H1 (cell line): ENCODE results near the gene SNTG2. TPM values are rescaled to one million over a fixed set of nuclear protein-coding genes. Genes with fewer than 3 reads are reported as not detected.
A peak's percentile ranks its signal among the peaks of the same experiment; 100 is the strongest.

ENCODE experiments used
- CTCF ChIA-PET: fragments of 300-600 bp; sonication (Branson Sonifier 250); formaldehyde crosslinking; loops from one replicate; lab custom pipeline; 2021; ENCODE audit not compliant: partially characterized antibody; lab: Charles Lee
- POLR2A ChIA-PET: fragments of 300-600 bp; sonication (Branson Sonifier 250); formaldehyde crosslinking; loops from one replicate; lab custom pipeline; 2021; ENCODE audit warnings: inconsistent platforms; ENCODE audit not compliant: partially characterized antibody; lab: Charles Lee
- DNase-seq, 2 experiments: peaks; one replicate each; pipeline versions ENCODE4 v3.0.0 to v3.0.0-alpha.2; 2010 to 2022; ENCODE audit warnings: low spot score in 2 of 2, low read depth in 1 of 2, mixed read lengths in 1 of 2
- FAIRE-seq: peaks from 2 replicates; lab custom pipeline; 2011; peaks lifted over from hg19 to GRCh38; lab: Jason Lieb, UNC
- H2AFZ ChIP-seq: 2 replicates; pipeline ENCODE4 v1.8.1; 2012; ENCODE audit warnings: low read length, inconsistent platforms
- H2AK5ac ChIP-seq: 2 replicates; pipeline ENCODE4 v1.6.1; 2013; ENCODE audit warnings: low read depth, low read length
- H2BK120ac ChIP-seq: replicated peaks from 2 replicates; pipeline ENCODE3; 2013; ENCODE audit warnings: low read depth, low read length, inconsistent platforms
- H2BK12ac ChIP-seq: 2 replicates; pipeline ENCODE4 v1.6.1; 2013; ENCODE audit warnings: low read depth, low read length
- H2BK15ac ChIP-seq: 2 replicates; pipeline ENCODE4 v1.6.1; 2013; ENCODE audit warnings: low read length
- H2BK20ac ChIP-seq: 2 replicates; pipeline ENCODE4 v1.6.1; 2013; ENCODE audit warnings: low read length
- H2BK5ac ChIP-seq: 2 replicates; pipeline ENCODE4 v1.6.1; 2013; ENCODE audit warnings: low read depth, low read length
- H3K14ac ChIP-seq: 2 replicates; pipeline ENCODE4 v1.6.1; 2013; ENCODE audit warnings: inconsistent platforms; ENCODE audit not compliant: insufficient read length
- H3K18ac ChIP-seq: 2 replicates; pipeline ENCODE4 v1.6.1; 2013; ENCODE audit warnings: low read length; ENCODE audit errors: extremely low read depth
- H3K23ac ChIP-seq: 2 replicates; pipeline ENCODE4 v1.6.1; 2013; ENCODE audit warnings: inconsistent platforms; ENCODE audit not compliant: insufficient read length
- H3K23me2 ChIP-seq: 2 replicates; pipeline ENCODE4 v1.6.1; 2013; ENCODE audit warnings: low read depth, low read length
- H3K27ac ChIP-seq: 2 replicates; pipeline ENCODE4 v1.6.1; 2011; ENCODE audit warnings: low read depth, low read length, inconsistent platforms
- H3K27me3 ChIP-seq, 4 experiments: replicated peaks in 1 of 4; 1 replicate in 1 of 4; 2 replicates in 3 of 4; pipeline versions ENCODE4 v1.6.1 to v1.8.1; 2011 to 2013; ENCODE audit warnings: low read length in 3 of 4, mild to moderate bottlenecking in 3 of 4, inconsistent platforms in 2 of 4, mixed read lengths in 2 of 4, moderate library complexity in 1 of 4; ENCODE audit not compliant: control insufficient read depth in 3 of 4, insufficient read depth in 3 of 4; ENCODE audit errors: extremely low read depth in 1 of 4
- H3K36me3 ChIP-seq, 4 experiments: 2 replicates each; pipeline versions ENCODE4 v1.6.1 to v1.8.1; 2011 to 2013; ENCODE audit warnings: mild to moderate bottlenecking in 4 of 4, low read length in 3 of 4, moderate library complexity in 2 of 4, control low read depth in 1 of 4, inconsistent platforms in 1 of 4; ENCODE audit not compliant: insufficient read depth in 4 of 4, control insufficient read depth in 2 of 4
- H3K4ac ChIP-seq: replicated peaks from 2 replicates; pipeline ENCODE3; 2013; ENCODE audit warnings: low read length, low read depth, mixed read lengths, inconsistent platforms; ENCODE audit not compliant: insufficient read length
- H3K4me1 ChIP-seq, 4 experiments: replicated peaks in 1 of 4; 1 replicate in 1 of 4; 2 replicates in 3 of 4; pipeline versions ENCODE4 v1.6.1 to v1.8.1; 2011 to 2013; ENCODE audit warnings: low read length in 3 of 4, inconsistent platforms in 2 of 4, mixed read lengths in 1 of 4; ENCODE audit not compliant: insufficient read depth in 4 of 4, control insufficient read depth in 3 of 4
- H3K4me2 ChIP-seq, 2 experiments: 2 replicates each; pipeline versions ENCODE4 v1.6.1 to v1.8.1; 2011 to 2013; ENCODE audit warnings: low read depth in 2 of 2, low read length in 2 of 2, control low read depth in 1 of 2, inconsistent platforms in 1 of 2, mild to moderate bottlenecking in 1 of 2; ENCODE audit not compliant: insufficient read depth in 1 of 2
- H3K4me3 ChIP-seq, 4 experiments: fragments of 200-600, 300-600 bp in 1 of 4; sonication (generic), shearing (Covaris generic), sonication (Bioruptor Twin) in 1 of 4; 2 replicates each; pipeline versions ENCODE4 v1.5.1 to v1.8.1; 2011 to 2016; ENCODE audit warnings: low read length in 4 of 4, low read depth in 3 of 4, control low read depth in 2 of 4, inconsistent platforms in 2 of 4, mild to moderate bottlenecking in 2 of 4, mixed read lengths in 1 of 4, moderate library complexity in 1 of 4; ENCODE audit not compliant: insufficient read depth in 2 of 4; ENCODE audit errors: extremely low read depth in 1 of 4
- H3K56ac ChIP-seq: replicated peaks from 2 replicates; pipeline ENCODE3; 2013; ENCODE audit warnings: low read depth, mild to moderate bottlenecking, mixed read lengths, low read length, inconsistent platforms; ENCODE audit not compliant: insufficient read length
- H3K79me1 ChIP-seq: 2 replicates; pipeline ENCODE4 v1.6.1; 2013; ENCODE audit warnings: low read depth, low read length, control low read depth
- H3K79me2 ChIP-seq, 2 experiments: 2 replicates each; pipeline versions ENCODE4 v1.6.1 to v1.8.1; 2012 to 2013; ENCODE audit warnings: low read length in 2 of 2, mild to moderate bottlenecking in 2 of 2, inconsistent platforms in 1 of 2; ENCODE audit not compliant: insufficient read depth in 2 of 2, control insufficient read depth in 1 of 2
- H3K9ac ChIP-seq, 4 experiments: replicated peaks in 1 of 4; 1 replicate in 1 of 4; 2 replicates in 3 of 4; pipeline versions ENCODE4 v1.6.1 to v1.8.1; 2011 to 2013; ENCODE audit warnings: low read depth in 3 of 4, low read length in 3 of 4, control low read depth in 2 of 4, mild to moderate bottlenecking in 2 of 4, moderate library complexity in 2 of 4, inconsistent platforms in 1 of 4; ENCODE audit errors: extremely low read depth in 1 of 4
- H3K9me3 ChIP-seq, 2 experiments: 2 replicates each; pipeline versions ENCODE4 v1.6.1 to v1.8.1; 2012 to 2013; ENCODE audit warnings: mild to moderate bottlenecking in 2 of 2, moderate library complexity in 2 of 2, control low read depth in 1 of 2, inconsistent platforms in 1 of 2, low read depth in 1 of 2, low read length in 1 of 2, mixed read lengths in 1 of 2; ENCODE audit not compliant: insufficient read depth in 2 of 2
- H4K20me1 ChIP-seq, 2 experiments: replicated peaks in 1 of 2; 2 replicates each; pipeline versions ENCODE3 to v1.8.1; 2011 to 2013; ENCODE audit warnings: inconsistent platforms in 2 of 2, low read length in 2 of 2, mild to moderate bottlenecking in 1 of 2; ENCODE audit not compliant: insufficient read depth in 2 of 2, control insufficient read depth in 1 of 2
- H4K5ac ChIP-seq: 2 replicates; pipeline ENCODE4 v1.6.1; 2013; ENCODE audit warnings: low read length, low read depth, mixed read lengths, inconsistent platforms; ENCODE audit not compliant: insufficient read length
- H4K8ac ChIP-seq: 2 replicates; pipeline ENCODE4 v1.8.0; 2013; ENCODE audit warnings: mild to moderate bottlenecking, moderate library complexity, low read length, inconsistent platforms; ENCODE audit not compliant: insufficient read depth; ENCODE audit errors: extremely low read depth
- H4K91ac ChIP-seq: replicated peaks from 2 replicates; pipeline ENCODE3; 2013; ENCODE audit warnings: low read length, mixed read lengths, inconsistent platforms; ENCODE audit not compliant: insufficient read length
- BACH1 ChIP-seq: IDR thresholded peaks from 2 replicates; pipeline ENCODE4 v1.6.1; 2012; ENCODE audit warnings: low read length, improper control_type of control experiment
- EZH2 ChIP-seq: fragments of 200-600 bp; sonication (generic); IDR thresholded peaks from 2 replicates; pipeline ENCODE4 v1.7.1; 2012; ENCODE audit warnings: low read depth, mild to moderate bottlenecking, moderate library complexity, low read length, inconsistent platforms; ENCODE audit not compliant: severe bottlenecking
- FOSL1 ChIP-seq: IDR thresholded peaks from 2 replicates; pipeline ENCODE4 v1.6.1; 2011; ENCODE audit warnings: mild to moderate bottlenecking, low read depth, low read length, moderate library complexity; ENCODE audit not compliant: insufficient read depth
- KDM4A ChIP-seq: IDR thresholded peaks from one replicate; pipeline ENCODE4 v1.7.1; 2012; ENCODE audit warnings: low read depth, mild to moderate bottlenecking, moderate library complexity, low read length, inconsistent platforms; ENCODE audit not compliant: severe bottlenecking
- WGBS, 2 experiments: shearing (Covaris generic) in 1 of 2; methylation state at CpG; one replicate each; pipeline versions ENCODE4 v1.1.6 to v1.1.7; 2013 to 2015; ENCODE audit warnings: low lambda C conversion rate in 2 of 2, mixed read lengths in 2 of 2, inconsistent platforms in 1 of 2, low coverage in 1 of 2, missing lambda C conversion rate in 1 of 2; ENCODE audit not compliant: insufficient replicate concordance in 2 of 2, insufficient coverage in 1 of 2, insufficient read length in 1 of 2; ENCODE audit errors: extremely low coverage in 1 of 2, missing lambda C conversion rate in 1 of 2; 5-methylcytosine and 5-hydroxymethylcytosine counted together
- polyA plus RNA-seq, 7 experiments: library from polyadenylated mRNA; depleted of rRNA in 3 of 7; stranded (reverse) in 5 of 7; unstranded in 2 of 7; fragments of >200 nt in 5 of 7; fragments of 200-250 nt in 2 of 7; gene quantifications; 1 replicate in 5 of 7; 2 replicates in 1 of 7; 4 replicates in 1 of 7; pipeline versions ENCODE4 v1.2.1 to v1.2.3, GENCODE V29; 2011 to 2013; ENCODE audit warnings: missing spikeins in 2 of 7, mixed read lengths in 2 of 7
- total RNA-seq: library from RNA; stranded (reverse); fragmentation: NEBNext Ultra II Directional; extraction: Animal tissue kit (Norgen Biotek cat#: 25700); gene quantifications from 2 replicates; pipeline ENCODE4 v1.2.1, GENCODE V29; 2021

Gene SNTG2
- total and polyA plus RNA-seq, 2 of the 8 experiments (the other 6 are each of a cell fraction or from before 2014, with no cell fraction given), result 6.6 to 18.1 TPM

DNA sequence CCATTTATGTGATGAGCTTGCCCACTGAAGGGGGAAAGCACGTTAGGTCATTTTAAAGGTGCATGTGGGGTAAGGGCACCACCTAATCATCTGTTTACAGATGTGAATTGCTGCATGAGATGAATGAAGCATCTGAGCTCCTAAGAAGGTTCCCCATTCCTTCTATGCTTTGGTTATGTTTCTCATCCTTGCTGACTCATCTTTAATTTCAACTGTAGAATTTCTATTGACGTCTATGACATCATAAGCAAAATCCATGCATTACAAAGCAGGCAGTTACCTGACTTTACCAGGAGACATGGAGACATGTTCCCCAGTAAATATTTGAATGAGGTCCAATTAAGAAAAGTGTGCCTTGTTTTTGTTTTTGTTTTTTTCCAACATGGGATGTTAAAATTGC, 2.8 kb downstream of the SNTG2 start:
- 79% methylated on average over 2 of the region's 2 CpGs; no CpG with 5 or more reads in 1 of the 2 experiments for WGBS, 2 experiments
- CTCF ChIA-PET, result interaction anchor here (1.0 to 2.1 kb wide), 4 partner anchors 100 to 238 kb away, joined by 3 to 9 read pairs (median 4); no protein-coding TSS in a partner anchor

More for the DNA sequence above, 2.8 kb downstream of the SNTG2 start:
- Histone ChIP-seq H3K27ac (no peak overlapping the region), H3K18ac (no peak overlapping the region), H2BK5ac (no peak overlapping the region), H2AFZ (no peak overlapping the region), H2BK12ac (no peak overlapping the region), H2BK15ac (no peak overlapping the region), H3K14ac (no peak overlapping the region), H2BK20ac (no peak overlapping the region), H4K5ac (no peak overlapping the region), H4K91ac (no peak overlapping the region), H3K9me3 (no peaks in the 10 kb centered on the region), H3K4me1 (peaks cover 4 to 26% (median 15%) of the 10 kb centered on the region in 4 experiments), H3K79me2 (peaks cover 18 to 70% of the 10 kb centered on the region in 2 experiments), H4K20me1 (peaks cover 10 to 22% of the 10 kb centered on the region in 2 experiments), H3K4me2 (peak overlapping the region; percentile 28 to 72; a peak in 3 of 4 replicates), H3K27me3 (peaks cover 0 to 4% (median 0%) of the 10 kb centered on the region in 4 experiments; a peak in 2 of 7 replicates), H3K36me3 (no peaks in the 10 kb centered on the region), H3K4me3 (peak overlapping the region in 1 of 4 experiments; percentile 91; a peak in 1 of 8 replicates), H4K8ac (no peak overlapping the region), H2BK120ac (no peak overlapping the region), H3K79me1 (peaks cover 2% of the 10 kb centered on the region; the same call in 1 of the 2 replicates), H3K4ac (no peak overlapping the region), H3K23ac (no peak overlapping the region), H3K9ac (no peak overlapping the region), H3K56ac (no peak overlapping the region), H2AK5ac (no peak overlapping the region), H3K23me2 (peaks cover 12% of the 10 kb centered on the region)
- POLR2A ChIA-PET, result interaction anchor here (0.9 kb wide), 1 partner anchor 37 kb away, joined by 3 read pairs; no protein-coding TSS in a partner anchor
- DNase-seq, result no peak
- no peak for FAIRE-seq
- TF ChIP-seq BACH1, result no peak
- no peak for TF ChIP-seq KDM4A
- TF ChIP-seq EZH2, result no peak
- TF ChIP-seq FOSL1, result no peak
